KG1 (cell line): Measurements from ENCODE around the gene KRT2.

ENCODE experiments used
- DNase-seq: peaks from one replicate; lab custom pipeline; 2025; lab: John Stamatoyannopoulos, UW

KRT2 gene

GRCh38 chr12:52651726-52652261, at the start of gene KRT2:
KRT2 (minus strand) TSS chr12:52652211; CDS start chr12:52652142, 69 bp downstream.
- no peak for DNase-seq

- DNase-seq: no peak
These were observed 49.3 kb upstream of the KRT2 start for GRCh38 chr12:52701281-52701680.

DNA sequence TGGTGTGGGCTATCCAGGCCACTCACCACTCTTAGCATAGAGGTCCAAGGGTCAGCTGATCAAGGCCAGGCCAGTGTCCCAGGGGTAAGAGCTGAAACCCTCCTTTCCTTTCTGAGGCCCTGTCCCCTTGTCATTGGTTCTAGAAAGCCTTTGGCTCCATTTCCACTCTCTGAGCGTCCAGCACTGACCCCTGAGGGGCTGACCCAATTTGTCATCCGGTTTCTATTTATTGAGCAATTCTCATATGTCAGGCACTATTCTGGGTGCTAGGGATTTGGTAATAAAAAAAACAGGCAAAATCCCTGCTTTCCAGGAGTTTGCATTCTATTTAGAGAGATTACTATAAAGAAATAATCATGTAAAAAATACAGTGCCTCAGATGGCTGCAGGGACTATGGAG, 47.9 kb upstream of the KRT2 start:
- DNase-seq: no peak

DNA sequence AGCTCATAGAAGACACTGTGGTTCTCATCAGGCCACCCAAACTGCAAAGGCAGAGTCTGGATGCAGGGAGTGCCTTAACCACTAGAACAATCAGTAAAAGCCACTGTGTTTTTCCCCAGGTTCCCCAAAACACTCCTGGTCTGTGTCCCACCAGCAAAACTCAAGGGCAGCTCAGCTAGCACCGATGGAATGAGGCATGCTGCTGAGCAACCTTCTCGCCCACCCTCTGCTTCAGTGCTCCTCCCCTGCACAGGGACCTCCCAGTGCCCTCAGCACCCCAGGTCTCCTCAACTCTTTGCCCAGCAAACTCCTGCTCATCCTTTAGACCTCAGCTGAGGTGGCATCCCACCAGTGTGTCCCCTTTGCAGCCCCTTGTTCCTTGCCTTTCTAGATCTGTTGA, 47.4 kb upstream of the KRT2 start:
- DNase-seq: no peak

- no peak for DNase-seq
These were observed 46.8 kb upstream of the KRT2 start for GRCh38 chr12:52698651-52699340.

DNA sequence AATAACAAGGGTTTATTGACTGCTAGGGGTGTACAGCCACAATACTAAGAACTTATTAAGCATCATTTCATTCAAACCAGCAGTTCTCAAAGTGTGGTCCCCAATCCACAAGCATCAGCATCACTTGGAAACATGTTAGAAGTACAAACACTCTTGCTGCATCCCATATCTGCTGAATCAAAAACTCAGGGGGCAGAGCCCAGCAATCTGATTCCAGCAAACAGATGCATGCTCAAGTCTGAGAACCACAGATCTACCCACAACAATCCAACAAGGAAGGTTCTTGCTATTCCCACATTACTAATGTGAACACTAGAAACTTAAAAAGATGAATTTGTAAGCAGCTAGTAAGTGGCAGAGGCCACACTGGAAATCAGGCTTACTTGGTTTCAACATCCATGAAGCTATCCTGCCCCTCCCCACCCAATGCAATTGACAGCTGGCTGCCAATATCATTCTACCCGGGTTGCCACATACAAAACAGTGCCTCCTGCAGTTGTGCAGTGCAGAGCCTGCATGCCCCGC, 45.1 kb upstream of the KRT2 start:
- no peak for DNase-seq

DNA sequence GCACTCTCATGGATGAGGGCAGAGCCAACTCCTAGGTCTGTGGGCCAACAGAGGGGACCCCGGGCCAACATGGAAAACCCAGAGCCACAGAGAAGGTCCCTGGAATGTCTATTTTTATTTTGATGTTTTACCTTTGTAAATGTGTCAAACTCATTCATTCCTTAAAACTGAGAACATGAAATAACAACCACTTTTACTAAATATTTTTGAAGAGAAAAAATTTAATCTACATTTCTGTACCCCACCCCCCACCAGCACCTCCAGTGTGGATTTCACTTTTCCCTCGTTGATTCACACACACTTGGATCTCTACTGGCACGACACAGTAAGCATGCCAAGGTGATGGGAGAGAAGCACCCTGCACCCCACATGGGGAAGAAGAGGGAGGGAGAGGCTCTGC, 44.6 kb upstream of the KRT2 start:
- no peak for DNase-seq

DNA sequence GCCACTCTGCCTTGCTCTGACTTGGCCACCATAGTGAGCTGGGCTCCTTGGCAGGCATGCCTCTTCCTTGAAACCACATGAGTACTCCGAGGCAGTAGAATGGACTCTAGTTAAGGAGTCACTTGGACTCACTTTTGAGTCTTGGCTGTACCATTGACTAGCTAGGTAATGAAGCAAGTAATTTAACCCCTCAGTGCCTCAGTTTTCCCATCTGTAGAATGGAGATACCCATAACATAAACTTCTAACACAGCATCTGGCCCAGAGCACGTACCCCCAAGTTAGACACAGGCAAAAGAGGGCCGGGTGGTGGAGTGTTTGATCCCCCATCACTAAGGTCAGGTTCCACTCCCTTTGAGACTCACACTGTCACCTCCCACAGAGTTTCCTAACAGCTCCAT, 43.0 kb upstream of the KRT2 start:
- DNase-seq: no peak

DNA sequence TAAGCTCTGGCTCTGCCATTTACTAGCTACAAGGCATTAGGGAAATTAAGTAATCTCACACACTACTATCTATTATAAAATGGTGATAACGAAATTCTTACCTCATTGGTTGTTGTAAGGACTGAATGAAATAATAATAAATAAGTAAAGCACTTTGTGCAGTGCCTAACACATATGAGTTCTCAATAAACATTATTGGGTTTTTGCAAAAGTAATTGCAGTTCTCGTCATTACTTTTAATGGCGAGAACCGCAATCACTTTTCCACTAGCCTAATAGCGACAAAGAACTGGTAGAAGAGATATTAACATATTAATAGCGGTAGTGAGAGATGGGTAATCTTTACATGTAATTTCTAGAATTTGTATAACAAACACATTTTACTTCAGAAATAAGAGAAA, 42.1 kb upstream of the KRT2 start:
- no peak for DNase-seq

DNA sequence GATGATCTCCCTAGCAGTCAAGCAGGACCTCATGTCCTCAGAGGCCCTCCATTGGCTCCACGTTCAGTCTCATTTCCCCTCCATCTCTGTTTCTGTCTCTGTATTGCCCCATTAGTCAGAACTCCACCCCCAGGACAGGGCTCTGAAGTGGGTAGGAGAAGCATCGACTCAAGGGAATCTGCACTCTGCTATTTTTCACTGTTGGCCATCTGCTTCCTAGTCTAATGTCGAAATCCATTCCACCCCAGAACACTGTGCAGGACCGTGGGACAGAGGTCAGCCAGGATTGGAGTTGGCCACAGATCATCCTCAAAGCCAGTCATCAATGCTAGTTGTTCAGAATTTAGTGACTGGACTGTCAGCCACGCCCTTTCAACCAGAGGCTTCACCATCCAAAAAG, 41.2 kb upstream of the KRT2 start:
- no peak for DNase-seq

DNA sequence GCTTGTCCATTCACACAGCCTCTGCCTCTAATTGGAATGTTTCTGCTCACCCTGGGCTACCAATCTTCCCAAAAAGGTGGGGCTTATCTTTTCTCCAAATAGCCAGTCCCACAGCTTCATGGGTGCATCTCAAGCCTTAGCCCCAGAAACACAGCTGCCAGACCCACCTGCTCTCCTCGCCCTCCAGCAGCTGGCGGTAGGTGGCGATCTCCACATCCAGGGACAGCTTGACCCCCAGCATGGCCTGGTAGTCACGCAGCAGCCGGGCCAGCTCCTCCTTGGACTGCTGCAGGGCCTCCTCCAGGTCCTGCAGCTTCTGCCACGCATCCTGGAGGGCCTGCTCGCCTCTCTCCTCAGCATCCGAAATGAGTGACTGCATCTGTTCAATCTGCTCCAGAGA, 40.2 kb upstream of the KRT2 start:
- no peak for DNase-seq

GRCh38 chr12:52691841-52692150, 39.8 kb upstream of the KRT2 start:
- DNase-seq: no peak

GRCh38 chr12:52691076-52691840, 39.2 kb upstream of the KRT2 start:
- DNase-seq: no peak

- DNase-seq: no peak
These were observed 38.5 kb upstream of the KRT2 start for GRCh38 chr12:52690351-52691075.

DNA sequence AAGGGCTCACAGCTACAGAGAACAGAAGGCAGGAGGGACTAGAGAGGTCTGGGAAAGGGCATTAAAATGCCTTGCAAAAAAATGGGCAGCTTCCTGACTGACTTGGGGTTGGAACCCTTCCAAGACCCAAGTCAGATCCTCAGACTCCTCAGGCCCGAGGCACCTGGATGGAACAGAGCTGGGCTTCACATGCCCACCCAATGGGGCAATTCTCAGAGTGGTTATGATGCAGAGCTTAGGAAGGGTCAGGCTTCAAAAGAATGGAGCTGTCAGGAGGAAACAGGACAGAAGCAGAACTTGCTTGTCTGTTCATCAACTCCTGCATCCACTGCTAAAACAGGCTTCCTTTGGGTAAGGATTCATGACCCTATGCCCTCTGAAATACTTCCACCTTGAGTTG, 37.9 kb upstream of the KRT2 start:
- DNase-seq: no peak

GRCh38 chr12:52689239-52689638, 37.2 kb upstream of the KRT2 start:
- DNase-seq: no peak

DNA sequence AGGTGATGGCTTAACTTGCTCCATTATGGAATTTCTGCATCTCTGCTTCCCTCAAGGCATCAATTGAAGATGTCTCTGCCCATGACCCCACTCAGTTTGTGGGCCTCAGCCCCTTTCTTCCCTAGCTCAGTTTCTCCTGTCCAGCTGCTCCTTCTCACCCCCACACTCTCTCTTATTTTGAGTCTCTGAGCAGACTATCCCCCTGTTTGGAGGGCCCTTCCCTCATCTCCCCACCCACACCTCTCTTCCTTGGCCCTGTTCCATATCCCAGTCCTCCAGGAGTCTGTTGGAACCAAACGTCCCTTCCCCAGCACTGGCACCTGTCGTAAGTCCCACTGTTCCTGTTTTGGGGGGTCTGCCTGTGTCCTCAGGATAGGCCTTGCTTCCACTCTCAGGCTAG, 36.5 kb upstream of the KRT2 start:
- DNase-seq: no peak

DNA sequence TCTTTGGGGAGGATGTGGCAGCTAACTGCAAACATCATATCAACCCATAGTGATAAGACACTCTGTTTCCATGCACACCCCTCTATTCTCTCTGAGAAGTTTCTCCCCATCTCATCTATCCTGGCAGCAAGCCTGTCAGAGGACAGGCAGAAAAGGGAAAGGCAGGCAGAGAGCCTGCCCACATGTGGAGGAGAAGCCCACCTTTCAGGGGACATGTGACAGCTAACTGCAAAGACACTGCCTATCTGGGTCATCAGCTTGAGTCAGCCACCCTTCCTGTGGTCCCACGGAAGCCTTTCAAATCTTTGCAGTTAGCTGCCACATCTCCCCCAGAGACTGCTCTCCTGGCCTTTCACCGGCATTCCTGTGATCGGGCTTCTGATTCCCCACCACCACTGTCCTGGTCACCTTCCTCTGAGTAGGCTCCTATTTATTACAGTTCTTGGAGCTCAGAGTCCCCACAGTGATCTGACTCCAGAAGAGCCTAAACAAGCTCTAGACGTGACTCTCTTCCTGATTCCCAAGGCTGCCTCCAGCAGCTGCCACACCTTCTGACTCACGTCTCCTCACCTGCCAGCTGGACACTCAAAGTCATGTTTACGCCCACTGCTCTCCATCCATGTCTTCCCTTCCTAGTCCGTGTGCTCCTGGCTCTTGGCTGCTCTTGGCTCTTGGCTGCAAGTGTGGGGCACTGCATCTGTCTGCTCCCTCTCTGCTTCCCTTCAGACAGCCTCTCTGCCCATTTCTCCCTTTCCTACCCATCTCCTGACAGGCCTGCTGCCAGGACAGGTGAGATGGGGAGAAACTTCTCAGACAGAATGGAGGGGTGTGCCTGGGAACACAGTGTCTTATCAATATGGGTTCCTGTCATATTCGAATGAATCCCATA, 35.7 kb upstream of the KRT2 start:
- no peak for DNase-seq

GRCh38 chr12:52686756-52687487, 34.9 kb upstream of the KRT2 start:
- no peak for DNase-seq

GRCh38 chr12:52686063-52686462, 34.1 kb upstream of the KRT2 start:
- no peak for DNase-seq

- DNase-seq: no peak
These were observed 33.4 kb upstream of the KRT2 start for GRCh38 chr12:52685406-52685890.
